H9 (cell line): ENCODE data around the gene ADORA3. TPM values are rescaled to one million over a fixed set of nuclear protein-coding genes. Genes with fewer than 3 reads are reported as not detected.

ENCODE experiments used
- DNase-seq: peaks from one replicate; pipeline ENCODE4 v3.0.0-alpha.2; 2017
- H2AFZ ChIP-seq: one replicate; pipeline ENCODE4 v1.6.1; 2013; ENCODE audit warnings: mild to moderate bottlenecking, low read length, control low read depth, moderate library complexity
- H2AK5ac ChIP-seq: 2 replicates; pipeline ENCODE4 v1.6.1; 2013; ENCODE audit warnings: low read length, control low read depth, mixed read lengths; ENCODE audit not compliant: insufficient read length
- H2BK120ac ChIP-seq: one replicate; pipeline ENCODE4 v1.6.1; 2013; ENCODE audit warnings: low read depth, mild to moderate bottlenecking, low read length, control low read depth, inconsistent platforms; ENCODE audit not compliant: poor library complexity, severe bottlenecking
- H2BK12ac ChIP-seq: 2 replicates; pipeline ENCODE4 v1.6.1; 2013; ENCODE audit warnings: low read length, control low read depth, mixed read lengths, low read depth; ENCODE audit not compliant: insufficient read length
- H2BK15ac ChIP-seq: 2 replicates; pipeline ENCODE4 v1.6.1; 2013; ENCODE audit warnings: low read depth, low read length, control low read depth
- H2BK20ac ChIP-seq: one replicate; pipeline ENCODE4 v1.6.1; 2013; ENCODE audit warnings: low read depth, mild to moderate bottlenecking, low read length, control low read depth, inconsistent platforms; ENCODE audit not compliant: poor library complexity, severe bottlenecking
- H2BK5ac ChIP-seq: 2 replicates; pipeline ENCODE4 v1.6.1; 2013; ENCODE audit warnings: low read length, control low read depth, mixed read lengths; ENCODE audit not compliant: insufficient read length
- H3K14ac ChIP-seq: 2 replicates; pipeline ENCODE4 v1.6.1; 2013; ENCODE audit warnings: low read length, control low read depth; ENCODE audit not compliant: insufficient read depth
- H3K18ac ChIP-seq: 2 replicates; pipeline ENCODE4 v1.6.1; 2013; ENCODE audit warnings: low read depth, mild to moderate bottlenecking, mixed read lengths, low read length, control low read depth; ENCODE audit not compliant: insufficient read length
- H3K23ac ChIP-seq: 2 replicates; pipeline ENCODE4 v1.6.1; 2013; ENCODE audit warnings: low read length, control low read depth, mixed read lengths, low read depth; ENCODE audit not compliant: insufficient read length
- H3K23me2 ChIP-seq: 2 replicates; pipeline ENCODE4 v1.6.1; 2013; ENCODE audit warnings: low read depth, mild to moderate bottlenecking, mixed read lengths, low read length, control low read depth; ENCODE audit not compliant: insufficient read length, poor library complexity, severe bottlenecking
- H3K27ac ChIP-seq: 2 replicates; pipeline ENCODE4 v1.5.1; 2013; ENCODE audit warnings: low read length, control low read depth, mixed read lengths, low read depth; ENCODE audit not compliant: insufficient read length
- H3K27me3 ChIP-seq: 2 replicates; pipeline ENCODE4 v1.6.1; 2013; ENCODE audit warnings: low read length, control low read depth, inconsistent platforms; ENCODE audit not compliant: insufficient read depth
- H3K4ac ChIP-seq: 2 replicates; pipeline ENCODE4 v1.6.1; 2013; ENCODE audit warnings: low read depth, mild to moderate bottlenecking, control low read depth, inconsistent platforms, low read length, moderate library complexity
- H3K4me1 ChIP-seq: 2 replicates; pipeline ENCODE4 v1.6.1; 2013; ENCODE audit warnings: low read length, control low read depth, inconsistent platforms; ENCODE audit not compliant: insufficient read depth
- H3K4me2 ChIP-seq: 2 replicates; pipeline ENCODE4 v1.6.1; 2013; ENCODE audit warnings: low read length, control low read depth, mixed read lengths; ENCODE audit not compliant: insufficient read length, insufficient read depth
- H3K56ac ChIP-seq: 2 replicates; pipeline ENCODE4 v1.6.1; 2013; ENCODE audit warnings: low read depth, mild to moderate bottlenecking, mixed read lengths, low read length, control low read depth; ENCODE audit not compliant: insufficient read length
- H3K79me1 ChIP-seq: 2 replicates; pipeline ENCODE4 v1.6.1; 2013; ENCODE audit warnings: low read depth, mild to moderate bottlenecking, moderate library complexity, low read length, control low read depth, inconsistent platforms; ENCODE audit not compliant: insufficient read depth, poor library complexity, severe bottlenecking
- H3K79me2 ChIP-seq: 2 replicates; pipeline ENCODE4 v1.6.1; 2013; ENCODE audit warnings: low read length, control low read depth, inconsistent platforms; ENCODE audit not compliant: insufficient read depth
- H3K9ac ChIP-seq: 2 replicates; pipeline ENCODE4 v1.6.1; 2013; ENCODE audit warnings: low read length, control low read depth, mixed read lengths; ENCODE audit not compliant: insufficient read length; ENCODE audit errors: extremely low read depth
- H3K9me3 ChIP-seq: one replicate; pipeline ENCODE4 v1.6.1; 2013; ENCODE audit warnings: low read depth, low read length, inconsistent platforms; ENCODE audit not compliant: control insufficient read depth
- H3T11ph ChIP-seq: one replicate; pipeline ENCODE4 v1.6.1; 2013; ENCODE audit warnings: mild to moderate bottlenecking, low read length, control low read depth, inconsistent platforms
- H4K20me1 ChIP-seq: one replicate; pipeline ENCODE4 v1.6.1; 2013; ENCODE audit not compliant: control insufficient read depth, insufficient read length, insufficient read depth
- H4K5ac ChIP-seq: 2 replicates; pipeline ENCODE4 v1.6.1; 2013; ENCODE audit warnings: low read depth, mild to moderate bottlenecking, mixed read lengths, low read length, control low read depth; ENCODE audit not compliant: insufficient read length
- H4K8ac ChIP-seq: replicated peaks from 2 replicates; pipeline ENCODE4 v1.6.1; 2013; ENCODE audit warnings: low read length, control low read depth, mixed read lengths, low read depth; ENCODE audit not compliant: insufficient read length
- H4K91ac ChIP-seq: 2 replicates; pipeline ENCODE4 v1.6.1; 2013; ENCODE audit warnings: low read depth, mild to moderate bottlenecking, moderate library complexity, mixed read lengths, low read length, control low read depth; ENCODE audit not compliant: insufficient read length
- H3K27ac Mint-ChIP-seq, 3 experiments: 2 replicates in 2 of 3; 3 replicates in 1 of 3; pipeline ENCODE4 v1.8.0; 2020 to 2021; ENCODE audit warnings: mixed read lengths in 3 of 3, mild to moderate bottlenecking in 1 of 3, moderate library complexity in 1 of 3
- H3K27me3 Mint-ChIP-seq: 2 replicates; pipeline ENCODE4 v1.8.0; 2021; ENCODE audit warnings: low read depth, mild to moderate bottlenecking, moderate library complexity, mixed read lengths
- H3K36me3 Mint-ChIP-seq, 3 experiments: 2 replicates in 2 of 3; 3 replicates in 1 of 3; pipeline ENCODE4 v1.8.0; 2020 to 2021; ENCODE audit warnings: low read depth in 3 of 3, mixed read lengths in 3 of 3; ENCODE audit not compliant: insufficient read depth in 1 of 3
- H3K4me1 Mint-ChIP-seq, 2 experiments: 2 replicates each; pipeline ENCODE4 v1.8.0; 2020; ENCODE audit warnings: mixed read lengths in 2 of 2
- H3K4me3 Mint-ChIP-seq, 2 experiments: 2 replicates in 1 of 2; 3 replicates in 1 of 2; pipeline ENCODE4 v1.8.0; 2020 to 2021; ENCODE audit warnings: mild to moderate bottlenecking in 2 of 2, mixed read lengths in 2 of 2, moderate library complexity in 1 of 2
- H3K9me3 Mint-ChIP-seq, 2 experiments: 2 replicates in 1 of 2; 3 replicates in 1 of 2; pipeline ENCODE4 v1.8.0; 2020; ENCODE audit warnings: mild to moderate bottlenecking in 2 of 2, mixed read lengths in 2 of 2, moderate library complexity in 1 of 2
- CTCF ChIP-seq: fragments of 200-600 bp; sonication (generic); conservative IDR thresholded peaks from 3 replicates; pipeline ENCODE4 v1.8.0; 2021; ENCODE audit warnings: antibody characterized with exemption, mild to moderate bottlenecking
- WGBS: extraction: QIAGEN DNeasy Blood & Tissue Kit; methylation state at CpG from one replicate; pipeline ENCODE4 v1.1.7; 2013; ENCODE audit warnings: missing lambda C conversion rate, low lambda C conversion rate, mixed read lengths; ENCODE audit not compliant: insufficient read length; ENCODE audit errors: extremely low coverage; 5-methylcytosine and 5-hydroxymethylcytosine counted together
- total RNA-seq: library from RNA; stranded (reverse); gene quantifications from 2 replicates; pipeline ENCODE4 v1.2.1, GENCODE V29; 2021

The ADORA3 gene
- total RNA-seq, 1 experiment from 2014 or later = not detected

- H2BK12ac ChIP-seq = no peak overlapping the region
- H3K14ac ChIP-seq = no peak overlapping the region
- peaks cover 0 to 1% (median 0%) of the 10 kb centered on the region in 3 experiments; a peak in 2 of 7 replicates for H3K36me3 Mint-ChIP-seq
- H2AFZ ChIP-seq = no peak overlapping the region
- H3K4me1 Mint-ChIP-seq = peaks cover 24 to 31% of the 10 kb centered on the region in 2 experiments
- no peak overlapping the region for H2BK20ac ChIP-seq
- H4K91ac ChIP-seq = no peak overlapping the region
- H2AK5ac ChIP-seq = no peak overlapping the region
- H3K18ac ChIP-seq = no peak overlapping the region
- H3K56ac ChIP-seq = no peak overlapping the region
- H3K27ac Mint-ChIP-seq = no peak overlapping the region
- no peaks in the 10 kb centered on the region for H3K79me1 ChIP-seq
- no peaks in the 10 kb centered on the region for H3K27me3 ChIP-seq
- no peak overlapping the region for H3K23ac ChIP-seq
- TF ChIP-seq CTCF = no peak
- no peaks in the 10 kb centered on the region for H4K20me1 ChIP-seq
- no peak overlapping the region for H3K27ac ChIP-seq
- no peak overlapping the region for H3K4me3 Mint-ChIP-seq
- no peak overlapping the region for H4K8ac ChIP-seq
- no peak overlapping the region for H2BK15ac ChIP-seq
- H3K27me3 Mint-ChIP-seq = peaks cover 10% of the 10 kb centered on the region
- peaks cover 0 to 1% of the 10 kb centered on the region in 2 experiments; a peak in 2 of 5 replicates for H3K9me3 Mint-ChIP-seq
- H3K9ac ChIP-seq = no peak overlapping the region
- no peak overlapping the region for H2BK5ac ChIP-seq
- H3K9me3 ChIP-seq = no peaks in the 10 kb centered on the region
- WGBS = no CpG with 5 or more reads among the region's 3 CpGs
- no peaks in the 10 kb centered on the region for H3K79me2 ChIP-seq
- no peaks in the 10 kb centered on the region for H3K23me2 ChIP-seq
- H3T11ph ChIP-seq = no peak overlapping the region
- H3K4me2 ChIP-seq = no peak overlapping the region
- H3K4ac ChIP-seq = no peak overlapping the region
- peaks cover 6% of the 10 kb centered on the region for H3K4me1 ChIP-seq
- H2BK120ac ChIP-seq = no peak overlapping the region
- DNase-seq = no peak
- H4K5ac ChIP-seq = no peak overlapping the region
These were observed 37.5 kb upstream of the ADORA3 start for GRCh38 chr1:111540928-111541327.
